GM19023 (cell line): Measurements from ENCODE around the gene NACC2.
"Not testable (repeated sequence)": the region's sequence is repeated elsewhere in the genome, so short reads cannot be mapped to it uniquely, and the experiment has no call there.

Source experiments
- ATAC-seq: cut with Tn5 transposase; IDR thresholded peaks from one replicate; pipeline ENCODE4 v1.9.1; 2021; ENCODE audit warnings: mild to moderate bottlenecking, moderate library complexity; ENCODE audit not compliant: unreplicated experiment

NACC2 gene

GRCh38 chr9:136111190-136111589 lies 16.1 kb upstream of the NACC2 start:
- ATAC-seq: no peak

- no peak for ATAC-seq
Measured at GRCh38 chr9:136110082-136111061, 15.3 kb upstream of the NACC2 start.

GRCh38 chr9:136109351-136110081 lies 14.4 kb upstream of the NACC2 start:
- ATAC-seq: peak; percentile 75

GRCh38 chr9:136108648-136109266 lies 13.7 kb upstream of the NACC2 start:
- ATAC-seq: no peak

- ATAC-seq: no peak
Measured at GRCh38 chr9:136107953-136108647, 13.0 kb upstream of the NACC2 start.

- ATAC-seq: no peak
Measured at GRCh38 chr9:136107155-136107952, 12.3 kb upstream of the NACC2 start.

GRCh38 chr9:136105398-136106135 lies 10.5 kb upstream of the NACC2 start:
- no peak for ATAC-seq

GRCh38 chr9:136104916-136105315 lies 9.8 kb upstream of the NACC2 start:
- ATAC-seq: no peak

- no peak for ATAC-seq
Measured at GRCh38 chr9:136104488-136104800, 9.4 kb upstream of the NACC2 start.

- ATAC-seq: no peak
Measured at GRCh38 chr9:136103651-136104487, 8.8 kb upstream of the NACC2 start.

- not testable (repeated sequence) for ATAC-seq
Measured at GRCh38 chr9:136101615-136102074, 6.6 kb upstream of the NACC2 start.

GRCh38 chr9:136100700-136101614 lies 5.9 kb upstream of the NACC2 start:
- ATAC-seq: no peak

- ATAC-seq: no peak
Measured at GRCh38 chr9:136099542-136099941, 4.5 kb upstream of the NACC2 start.

GRCh38 chr9:136098844-136099243 lies 3.8 kb upstream of the NACC2 start:
- ATAC-seq: no peak

- no peak for ATAC-seq
Measured at GRCh38 chr9:136098210-136098609, 3.1 kb upstream of the NACC2 start.

GRCh38 chr9:136096505-136097001 lies 1.5 kb upstream of the NACC2 start:
- ATAC-seq: no peak
